KG1 (cell line): Measurements from ENCODE around the gene MUC2.

Experiments used
- DNase-seq: peaks from one replicate; lab custom pipeline; 2025; lab: John Stamatoyannopoulos, UW

The MUC2 gene

GRCh38 chr11:1087961-1088926 lies 13.6 kb downstream of the MUC2 start:
- DNase-seq: no peak

GRCh38 chr11:1088927-1089737 lies 14.5 kb downstream of the MUC2 start:
- DNase-seq: no peak

GRCh38 chr11:1089738-1090599 lies 15.3 kb downstream of the MUC2 start:
- no peak for DNase-seq

GRCh38 chr11:1090600-1091331 lies 16.1 kb downstream of the MUC2 start:
- no peak for DNase-seq

- DNase-seq: no peak
These were observed 16.8 kb downstream of the MUC2 start for GRCh38 chr11:1091332-1092083.

- DNase-seq: no peak
These were observed 17.5 kb downstream of the MUC2 start for GRCh38 chr11:1092145-1092670.

- no peak for DNase-seq
These were observed 18.2 kb downstream of the MUC2 start for GRCh38 chr11:1092919-1093318.

GRCh38 chr11:1099519-1100355 lies 25.1 kb downstream of the MUC2 start:
- DNase-seq: no peak

GRCh38 chr11:1100417-1101245 lies 26.0 kb downstream of the MUC2 start:
- no peak for DNase-seq

- DNase-seq: no peak
These were observed 26.8 kb downstream of the MUC2 start for GRCh38 chr11:1101318-1102089.

- DNase-seq: no peak
These were observed 27.7 kb downstream of the MUC2 start for GRCh38 chr11:1102221-1102971.

- no peak for DNase-seq
These were observed 28.3 kb downstream of the MUC2 start for GRCh38 chr11:1102996-1103395.

- DNase-seq: no peak
These were observed 29.0 kb downstream of the MUC2 start for GRCh38 chr11:1103401-1104360.

GRCh38 chr11:1104411-1105182 lies 29.9 kb downstream of the MUC2 start:
- DNase-seq: no peak

- no peak for DNase-seq
These were observed 30.5 kb downstream of the MUC2 start for GRCh38 chr11:1105183-1105565.
